Putamen (tissue), 1 donor: ENCODE results near the gene AVPR1A.
A peak's percentile ranks its signal among the peaks of the same experiment; 100 is the strongest.
"Not testable (repeated sequence)": the region's sequence is repeated elsewhere in the genome, so short reads cannot be mapped to it uniquely, and the experiment has no call there.

Experiments used
- DNase-seq: peaks from one replicate; pipeline ENCODE4 v3.0.0-alpha.2; 2016; ENCODE audit warnings: low spot score

AVPR1A gene

GRCh38 chr12:63150713-63151622 lies at the start of gene AVPR1A:
TSS of gene AVPR1A (minus strand) at chr12:63151201. CDS start at chr12:63150836, 365 bp downstream.
- no peak for DNase-seq

- no peak for DNase-seq
Measured at GRCh38 chr12:63196168-63196567, 45.2 kb upstream of the AVPR1A start.

GRCh38 chr12:63179224-63179623 lies 28.2 kb upstream of the AVPR1A start:
- no peak for DNase-seq

GRCh38 chr12:63170321-63170720 lies 19.3 kb upstream of the AVPR1A start:
- DNase-seq, result no peak

GRCh38 chr12:63167741-63168140 lies 16.7 kb upstream of the AVPR1A start:
- DNase-seq, result not testable (repeated sequence)

- DNase-seq, result no peak
Measured at GRCh38 chr12:63164911-63165310, 13.9 kb upstream of the AVPR1A start.

- DNase-seq, result no peak
Measured at GRCh38 chr12:63163541-63163940, 12.5 kb upstream of the AVPR1A start.

GRCh38 chr12:63155375-63155774 lies 4.4 kb upstream of the AVPR1A start:
- no peak for DNase-seq

GRCh38 chr12:63154560-63154959 lies 3.6 kb upstream of the AVPR1A start:
- DNase-seq, result no peak

GRCh38 chr12:63152321-63152700 lies 1.3 kb upstream of the AVPR1A start:
- no peak for DNase-seq

GRCh38 chr12:63151623-63152320 lies 771 bp upstream of the AVPR1A start:
- DNase-seq, result peak; percentile 34

- DNase-seq, result no peak
Measured at GRCh38 chr12:63149909-63150712, 890 bp downstream of the AVPR1A start.

- no peak for DNase-seq
Measured at GRCh38 chr12:63144556-63144955, 6.4 kb downstream of the AVPR1A start.

- no peak for DNase-seq
Measured at GRCh38 chr12:63138488-63138887, 12.5 kb downstream of the AVPR1A start.

- no peak for DNase-seq
Measured at GRCh38 chr12:63133981-63134380, 17.0 kb downstream of the AVPR1A start.

- no peak for DNase-seq
Measured at GRCh38 chr12:63132201-63132600, 18.8 kb downstream of the AVPR1A start.

- no peak for DNase-seq
Measured at GRCh38 chr12:63129927-63130326, 21.1 kb downstream of the AVPR1A start.

- DNase-seq, result no peak
Measured at GRCh38 chr12:63124778-63125177, 26.2 kb downstream of the AVPR1A start.

- DNase-seq, result peak; percentile 5
Measured at GRCh38 chr12:63103494-63104131, 47.4 kb downstream of the AVPR1A start.

- no peak for DNase-seq
Measured at GRCh38 chr12:63101920-63102319, 49.1 kb downstream of the AVPR1A start.

GRCh38 chr12:63098851-63099250 lies 52.1 kb downstream of the AVPR1A start:
- DNase-seq, result no peak
